ENCODE data around the gene CBFA2T3.

- TF ChIP-seq CTCF (conservative IDR thresholded peaks at IDR 0.05; ENCODE audit: low read length) (no peak), EZH2phosphoT487 (IDR thresholded peaks at IDR 0.05; ENCODE audit: borderline replicate concordance) (no peak)
Observed at GRCh38 chr16:88931936-88932335, 45.1 kb downstream of the CBFA2T3 start.

All from Loucy (cell line).